ENCODE data around the gene MZB1. TPM values are rescaled to one million over a fixed set of nuclear protein-coding genes. Genes with fewer than 3 reads are reported as not detected.

Gene MZB1
- total RNA-seq, 6 experiments from 2014 or later: 0.37 to 5.1 (median 1.1) TPM

GRCh38 chr5:139393497-139394122 lies 3.9 kb upstream of the MZB1 start:
- H3K4me3 ChIP-seq: peak overlapping the region; percentile 33 to 40 (median 39)
- peaks cover 0 to 21% (median 4%) of the 10 kb centered on the region in 4 donors for H3K4me1 ChIP-seq
- H3K36me3 ChIP-seq: no peaks in the 10 kb centered on the region
- peaks cover 0 to 19% of the 10 kb centered on the region in 2 donors for H3K27me3 ChIP-seq
- 8% methylated on average over 15 of the region's 49 CpGs for WGBS (ENCODE audit: insufficient coverage, low coverage, low lambda C conversion rate, missing lambda C conversion rate)
- DNase-seq: no peak
- no peaks in the 10 kb centered on the region for H3K9me3 ChIP-seq
- no peak for ATAC-seq
- H3K27ac ChIP-seq: peak overlapping the region in 1 of 3 donors; percentile 57
- no peak for TF ChIP-seq POLR2A (IDR thresholded peaks at IDR 0.05)
- TF ChIP-seq, protein P1, sequence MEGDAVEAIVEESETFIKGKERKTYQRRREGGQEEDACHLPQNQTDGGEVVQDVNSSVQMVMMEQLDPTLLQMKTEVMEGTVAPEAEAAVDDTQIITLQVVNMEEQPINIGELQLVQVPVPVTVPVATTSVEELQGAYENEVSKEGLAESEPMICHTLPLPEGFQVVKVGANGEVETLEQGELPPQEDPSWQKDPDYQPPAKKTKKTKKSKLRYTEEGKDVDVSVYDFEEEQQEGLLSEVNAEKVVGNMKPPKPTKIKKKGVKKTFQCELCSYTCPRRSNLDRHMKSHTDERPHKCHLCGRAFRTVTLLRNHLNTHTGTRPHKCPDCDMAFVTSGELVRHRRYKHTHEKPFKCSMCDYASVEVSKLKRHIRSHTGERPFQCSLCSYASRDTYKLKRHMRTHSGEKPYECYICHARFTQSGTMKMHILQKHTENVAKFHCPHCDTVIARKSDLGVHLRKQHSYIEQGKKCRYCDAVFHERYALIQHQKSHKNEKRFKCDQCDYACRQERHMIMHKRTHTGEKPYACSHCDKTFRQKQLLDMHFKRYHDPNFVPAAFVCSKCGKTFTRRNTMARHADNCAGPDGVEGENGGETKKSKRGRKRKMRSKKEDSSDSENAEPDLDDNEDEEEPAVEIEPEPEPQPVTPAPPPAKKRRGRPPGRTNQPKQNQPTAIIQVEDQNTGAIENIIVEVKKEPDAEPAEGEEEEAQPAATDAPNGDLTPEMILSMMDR (IDR thresholded peaks at IDR 0.05): no peak
- intact Hi-C loops (cut with DNase I): no loop called here

- WGBS (ENCODE audit: insufficient coverage, low coverage, low lambda C conversion rate, missing lambda C conversion rate): 0% methylated on average over 8 of the region's 77 CpGs
- no peak for TF ChIP-seq POLR2A (IDR thresholded peaks at IDR 0.05)
- TF ChIP-seq, protein P1 (IDR thresholded peaks at IDR 0.05): peak; percentile 43 to 50 (median 48)
- Histone ChIP-seq H3K36me3 (no peaks in the 10 kb centered on the region), H3K9me3 (no peaks in the 10 kb centered on the region), H3K27me3 (peaks cover 0 to 19% of the 10 kb centered on the region in 2 donors), H3K4me3 (peak overlapping the region; percentile 33 to 39 (median 38)), H3K27ac (no peak overlapping the region), H3K4me1 (peaks cover 0 to 27% (median 4%) of the 10 kb centered on the region in 4 donors)
- peak in 2 of 3 donors; percentile 67 to 75 for DNase-seq
- intact Hi-C loops (cut with DNase I): no loop called here
- peak; percentile 58 to 68 (median 62) for ATAC-seq
These were observed 3.2 kb upstream of the MZB1 start for GRCh38 chr5:139392678-139393496.

- no peak overlapping the region for H3K27ac ChIP-seq
- H3K4me3 ChIP-seq: peak overlapping the region; percentile 33 to 39 (median 38)
- DNase-seq (no peak), ATAC-seq (no peak)
- H3K4me1 ChIP-seq: peaks cover 0 to 27% (median 4%) of the 10 kb centered on the region in 4 donors
- TF ChIP-seq, protein P1 (IDR thresholded peaks at IDR 0.05): no peak
- no peak for TF ChIP-seq POLR2A (IDR thresholded peaks at IDR 0.05)
- intact Hi-C loops (cut with DNase I): no loop called here
- H3K27me3 ChIP-seq: peaks cover 0 to 19% of the 10 kb centered on the region in 2 donors
- no peaks in the 10 kb centered on the region for H3K9me3 ChIP-seq
- 80% methylated on average over 1 of the region's 36 CpGs for WGBS (ENCODE audit: insufficient coverage, low coverage, low lambda C conversion rate, missing lambda C conversion rate)
- H3K36me3 ChIP-seq: no peaks in the 10 kb centered on the region
These were observed 2.6 kb upstream of the MZB1 start for GRCh38 chr5:139392324-139392677.

- Histone ChIP-seq H3K9me3 (no peaks in the 10 kb centered on the region), H3K27ac (no peak overlapping the region), H3K4me3 (peak overlapping the region in 1 of 3 donors; percentile 39), H3K27me3 (peaks cover 0 to 19% of the 10 kb centered on the region in 2 donors), H3K36me3 (no peaks in the 10 kb centered on the region), H3K4me1 (peaks cover 0 to 27% (median 4%) of the 10 kb centered on the region in 4 donors)
- ATAC-seq: no peak
- intact Hi-C loops (cut with DNase I): no loop called here
- DNase-seq: peak in 1 of 3 donors; percentile 60
- WGBS (ENCODE audit: insufficient coverage, low coverage, low lambda C conversion rate, missing lambda C conversion rate): 57% methylated on average over 12 of the region's 33 CpGs
- TF ChIP-seq, protein P1 (IDR thresholded peaks at IDR 0.05): no peak
- no peak for TF ChIP-seq POLR2A (IDR thresholded peaks at IDR 0.05)
These were observed 2.0 kb upstream of the MZB1 start for GRCh38 chr5:139391570-139392323.

Measured in right lobe of liver (tissue), 6 donors.